CD4-positive, alpha-beta T cell treated with Interleukin-2 at 100 ng/mL for 4 hours (primary cell): Measurements from ENCODE around the gene UTP14C.
"Not testable (repeated sequence)": the region's sequence is repeated elsewhere in the genome, so short reads cannot be mapped to it uniquely, and the experiment has no call there.

Experiments
- DNase-seq: peaks from one replicate; pipeline ENCODE4 v3.0.0-alpha.2; 2020; ENCODE audit warnings: low spot score

Gene UTP14C, protein sequence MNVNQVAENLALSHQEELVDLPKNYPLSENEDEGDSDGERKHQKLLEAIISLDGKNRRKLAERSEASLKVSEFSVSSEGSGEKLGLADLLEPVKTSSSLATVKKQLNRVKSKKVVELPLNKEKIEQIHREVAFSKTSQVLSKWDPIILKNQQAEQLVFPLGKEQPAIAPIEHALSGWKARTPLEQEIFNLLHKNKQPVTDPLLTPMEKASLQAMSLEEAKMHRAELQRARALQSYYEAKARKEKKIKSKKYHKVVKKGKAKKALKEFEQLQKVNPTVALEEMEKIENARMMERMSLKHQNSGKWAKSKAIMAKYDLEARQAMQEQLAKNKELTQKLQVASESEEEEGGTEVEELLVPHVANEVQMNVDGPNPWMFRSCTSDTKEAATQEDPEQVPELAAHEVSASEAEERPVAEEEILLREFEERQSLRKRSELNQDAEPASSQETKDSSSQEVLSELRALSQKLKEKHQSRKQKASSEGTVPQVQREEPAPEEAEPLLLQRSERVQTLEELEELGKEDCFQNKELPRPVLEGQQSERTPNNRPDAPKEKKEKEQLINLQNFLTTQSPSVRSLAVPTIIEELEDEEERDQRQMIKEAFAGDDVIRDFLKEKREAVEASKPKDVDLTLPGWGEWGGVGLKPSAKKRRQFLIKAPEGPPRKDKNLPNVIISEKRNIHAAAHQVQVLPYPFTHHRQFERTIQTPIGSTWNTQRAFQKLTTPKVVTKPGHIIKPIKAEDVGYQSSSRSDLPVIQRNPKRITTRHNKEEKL

DNA sequence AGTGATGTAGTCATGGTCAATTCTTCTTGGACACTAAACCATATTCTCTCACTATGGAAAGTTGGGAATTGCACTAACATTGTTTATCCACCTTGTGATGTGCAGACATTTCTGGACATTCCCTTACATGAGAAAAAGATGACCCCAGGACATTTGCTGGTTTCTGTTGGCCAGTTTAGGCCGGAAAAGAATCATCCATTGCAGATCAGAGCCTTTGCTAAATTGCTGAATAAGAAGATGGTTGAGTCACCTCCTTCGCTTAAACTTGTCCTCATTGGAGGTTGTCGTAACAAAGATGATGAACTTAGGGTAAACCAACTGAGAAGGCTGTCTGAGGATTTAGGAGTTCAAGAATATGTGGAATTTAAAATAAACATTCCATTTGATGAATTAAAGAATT is at the start of gene UTP14C:
UTP14C (plus strand) TSS at position 211 of the 400 bp plus-strand sequence. CDS start 4,114 bp downstream, outside the sequence.
- DNase-seq = no peak

DNA sequence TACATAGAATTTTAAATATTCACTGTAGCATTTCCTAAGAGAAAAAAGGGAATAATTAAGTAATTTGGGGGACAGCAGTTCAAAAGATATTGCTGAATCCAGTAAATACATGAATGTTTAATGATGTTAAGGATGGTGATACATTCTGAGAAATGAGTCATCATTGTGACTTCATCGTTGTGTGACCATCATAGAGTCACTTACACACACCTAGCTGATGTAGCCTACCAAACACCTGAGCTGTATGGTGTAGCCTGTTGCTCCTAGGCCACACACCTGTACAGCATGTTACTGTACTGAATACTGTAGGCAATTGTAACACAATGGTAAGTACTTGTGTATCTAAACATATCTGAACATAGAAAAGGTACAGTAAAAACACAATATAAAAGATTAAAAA is 48.1 kb upstream of the UTP14C start:
- no peak for DNase-seq

DNA sequence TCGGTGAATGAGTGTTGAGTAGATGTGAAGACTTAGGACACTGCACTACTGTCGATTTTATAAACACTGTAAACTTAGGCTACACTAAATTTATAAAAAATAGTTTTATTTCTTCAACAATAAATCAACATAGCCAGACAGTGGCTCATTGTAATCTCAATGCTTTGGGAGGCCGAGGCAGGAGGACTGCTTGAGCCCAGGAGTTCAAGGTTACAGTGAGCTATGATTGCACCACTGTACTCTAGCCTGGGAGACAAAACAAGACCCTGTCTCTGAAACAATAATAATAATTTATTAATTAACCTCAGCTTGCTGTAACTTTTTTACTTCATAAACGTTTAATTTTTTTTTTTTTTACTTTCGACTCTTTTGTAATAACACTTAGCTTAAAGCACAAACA is 47.6 kb upstream of the UTP14C start:
- no peak for DNase-seq

DNA sequence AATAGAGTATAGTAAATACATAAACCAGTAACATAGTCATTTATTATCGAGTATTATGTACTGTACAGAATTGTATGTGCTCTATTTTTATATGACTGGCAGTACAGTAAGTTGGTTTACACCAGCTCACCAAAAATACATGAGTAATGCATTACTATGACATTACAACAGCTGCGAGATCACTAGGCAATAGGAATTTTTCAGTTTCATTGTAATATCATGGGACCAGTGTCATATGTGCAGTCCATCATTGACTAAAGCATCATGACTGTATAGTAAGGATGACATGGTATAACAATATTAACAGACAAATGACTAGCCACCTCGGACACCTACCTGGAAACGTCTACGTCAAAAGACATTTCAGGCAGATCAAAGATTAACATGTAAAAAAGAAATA is 46.9 kb upstream of the UTP14C start:
- DNase-seq = no peak

DNA sequence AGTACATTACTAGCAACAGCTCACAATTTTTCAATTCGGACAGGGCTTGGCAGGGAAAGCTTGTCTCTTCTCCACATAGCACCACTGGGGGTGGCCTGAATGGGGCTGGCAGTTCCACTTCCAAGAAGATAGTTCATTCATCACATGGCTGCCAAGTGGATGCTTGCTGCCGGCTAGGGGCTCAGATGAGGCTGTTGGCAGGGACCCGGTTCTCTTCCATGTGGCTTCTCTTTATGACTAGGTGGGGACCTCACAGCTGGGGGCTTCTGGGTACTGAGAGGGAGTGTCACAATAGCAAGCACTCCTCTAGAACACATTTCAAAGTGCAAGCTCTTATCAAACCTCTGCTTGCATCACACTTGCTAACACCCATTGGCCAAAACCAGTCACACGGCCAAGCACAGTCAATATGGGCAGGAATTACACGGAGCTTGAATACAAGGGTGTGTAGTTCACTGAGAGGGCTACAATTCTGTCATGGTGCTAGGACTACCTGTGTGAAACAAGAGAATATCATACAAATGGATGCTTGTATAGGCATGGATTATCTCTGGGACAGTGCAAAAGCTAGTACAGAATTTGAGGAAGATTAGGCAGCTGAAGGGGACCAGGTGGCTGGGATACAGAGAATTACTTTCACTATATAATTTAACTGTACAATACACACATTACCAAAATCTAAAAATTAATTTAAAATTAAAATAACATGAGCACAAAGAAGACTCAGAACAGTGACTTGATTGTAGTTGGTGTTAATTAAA is 45.5 kb upstream of the UTP14C start:
- DNase-seq = no peak

DNA sequence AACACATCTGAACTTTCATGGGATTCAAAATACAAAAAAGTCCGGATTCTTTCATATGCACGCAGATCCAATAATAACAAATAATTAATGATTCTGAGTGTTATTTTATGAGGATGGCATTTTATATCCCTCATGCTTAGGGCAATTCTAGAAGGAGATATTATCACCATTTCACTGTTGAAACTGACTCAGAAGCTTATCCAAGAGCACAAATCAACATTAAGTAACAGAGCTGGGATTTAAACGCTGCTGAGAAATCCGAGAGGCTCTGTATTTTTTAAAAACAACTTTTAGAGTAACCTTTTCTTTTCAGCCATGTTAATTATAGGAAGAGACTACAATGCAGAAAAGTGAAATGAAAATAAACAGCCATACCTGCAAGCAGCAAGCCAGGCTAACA is 43.6 kb upstream of the UTP14C start:
- no peak for DNase-seq

DNA sequence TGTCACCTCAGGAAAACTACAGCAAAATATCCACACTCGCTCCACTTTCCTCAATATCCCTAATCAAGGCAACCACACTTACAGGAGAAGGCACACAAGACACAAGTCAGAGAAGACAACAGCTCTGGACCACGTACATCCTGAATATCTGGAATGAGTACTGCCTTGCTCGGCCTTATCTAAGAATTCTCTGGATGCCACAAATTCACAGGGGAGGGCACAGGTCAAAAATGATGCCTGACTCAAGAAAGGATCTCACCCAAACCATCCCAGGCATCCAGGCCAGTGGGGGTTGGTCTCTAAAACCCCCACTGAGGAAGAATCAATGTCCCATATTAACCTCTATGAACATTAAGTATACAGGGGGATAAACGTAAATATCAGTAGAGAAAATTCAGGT is 43.1 kb upstream of the UTP14C start:
- DNase-seq = no peak

DNA sequence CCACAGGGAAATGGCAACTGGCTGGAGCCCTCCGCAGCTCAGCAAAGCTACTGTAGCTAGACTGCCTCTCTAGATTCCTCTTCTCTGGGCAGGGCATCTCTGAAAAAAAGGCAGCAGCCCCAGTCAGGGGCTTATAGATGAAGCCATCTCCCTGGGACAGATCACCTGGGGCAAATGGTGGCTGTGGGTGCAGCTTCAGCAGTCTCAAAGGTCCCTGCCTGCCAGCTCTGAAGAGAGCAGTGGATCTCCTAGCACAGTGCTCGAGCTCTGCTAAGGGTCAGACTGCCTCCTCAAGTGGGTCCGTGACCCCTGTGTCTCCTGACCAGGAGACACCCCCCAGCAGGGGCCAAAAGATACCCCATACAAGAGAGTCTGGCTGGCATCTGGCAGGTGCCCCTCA is 41.2 kb upstream of the UTP14C start:
- DNase-seq = not testable (repeated sequence)

DNA sequence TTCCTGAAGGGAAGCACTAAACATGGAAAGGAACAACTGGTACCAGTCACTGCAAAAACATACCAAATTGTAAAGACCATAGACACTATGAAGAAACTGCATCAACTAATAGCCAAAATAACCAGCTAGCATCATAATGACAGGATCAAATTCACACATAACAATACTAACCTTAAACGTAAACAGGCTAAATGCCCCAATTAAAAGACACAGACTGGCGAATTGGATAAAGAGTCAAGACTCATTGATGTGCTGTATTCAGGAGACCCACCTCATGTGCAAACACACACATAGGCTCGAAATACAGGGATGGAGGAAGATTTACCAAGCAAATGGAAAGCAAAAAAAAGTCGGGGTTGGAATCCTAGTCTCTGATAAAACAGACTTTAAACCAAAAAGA is 39.6 kb upstream of the UTP14C start:
- not testable (repeated sequence) for DNase-seq

DNA sequence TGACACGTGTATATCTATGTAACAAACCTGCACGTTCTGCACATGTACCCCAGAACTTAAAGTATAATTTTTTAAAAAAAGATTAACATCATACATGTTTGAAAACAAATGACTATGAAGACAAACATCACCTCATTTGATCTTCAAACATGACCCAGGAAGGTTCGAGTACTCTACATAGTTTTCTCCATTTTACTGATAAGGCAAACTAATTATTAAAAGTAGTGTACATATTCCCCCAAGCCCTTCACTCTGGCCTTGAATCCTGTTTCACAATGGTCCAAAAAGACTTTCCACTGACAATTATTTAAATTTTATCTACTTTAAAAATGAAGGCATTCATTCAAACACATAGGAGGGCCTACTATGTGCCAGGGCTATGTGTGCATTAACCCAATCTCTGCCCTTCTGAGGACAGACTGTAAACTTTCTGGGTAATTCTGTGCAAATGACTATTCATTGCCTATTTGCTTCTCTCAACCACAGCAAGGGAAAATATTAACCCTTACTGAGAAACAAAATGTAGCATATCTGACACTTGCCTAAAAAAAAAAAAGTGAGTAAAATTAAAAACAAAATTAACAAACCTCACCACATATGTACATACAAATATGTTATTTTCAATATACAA is 35.4 kb upstream of the UTP14C start:
- DNase-seq = no peak

DNA sequence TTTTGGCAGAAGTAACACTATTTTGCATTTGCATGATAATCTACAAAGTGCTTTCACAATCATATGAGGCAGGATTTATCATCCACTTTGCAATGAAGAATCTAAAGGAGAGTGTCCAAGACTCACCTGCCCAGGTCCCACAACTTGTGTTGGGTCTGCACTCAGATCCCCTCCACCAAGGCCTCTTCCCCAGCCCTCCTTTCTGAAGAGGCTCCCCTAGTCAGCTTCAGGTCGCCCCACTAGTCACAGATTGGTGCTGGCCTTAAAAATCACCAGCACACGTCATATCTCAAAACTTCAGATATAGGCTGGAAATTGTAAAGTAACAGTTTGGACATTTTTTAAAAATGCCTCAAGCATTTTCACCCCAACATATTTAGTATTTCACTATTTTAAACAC is 30.8 kb upstream of the UTP14C start:
- no peak for DNase-seq

DNA sequence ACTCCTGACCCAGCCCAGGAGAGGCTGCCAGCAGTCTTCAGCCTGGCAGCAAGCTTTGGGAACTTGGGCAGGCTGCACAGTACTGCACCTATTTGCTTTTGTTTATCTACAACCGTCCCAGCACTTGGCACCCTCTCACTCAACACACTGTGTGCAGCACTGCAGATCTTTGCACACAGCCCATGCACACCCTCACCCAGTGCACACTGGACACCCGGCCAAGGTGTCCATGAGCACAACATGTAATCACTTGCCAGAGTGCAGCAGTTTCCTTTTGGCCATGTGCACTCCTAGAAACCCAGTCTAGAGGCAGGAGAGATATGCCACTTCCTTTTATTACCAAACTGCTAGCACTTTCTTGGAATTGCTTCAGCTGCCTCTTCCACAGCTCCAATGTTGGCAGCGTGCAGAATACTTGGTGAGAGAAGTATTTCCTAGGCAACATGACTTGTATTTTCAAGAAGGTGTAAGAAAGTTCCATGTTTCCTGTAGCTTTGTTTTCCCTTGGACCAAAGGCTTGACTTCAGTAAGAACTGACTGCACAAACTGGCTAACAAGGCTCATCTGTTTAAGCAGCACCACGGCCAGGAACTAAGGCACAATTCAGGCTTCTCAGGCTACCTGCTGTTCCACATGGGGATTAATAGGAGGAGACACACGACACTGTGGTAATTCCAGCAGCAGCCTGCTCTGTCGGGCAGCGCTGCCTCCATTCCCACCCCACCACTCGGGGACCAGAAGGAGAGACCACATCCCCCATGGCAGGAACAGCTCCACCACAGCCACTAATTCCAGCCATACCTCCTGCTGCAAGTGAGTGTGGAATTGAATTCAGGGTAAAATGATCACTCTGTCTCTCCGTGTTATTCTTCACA is 28.6 kb upstream of the UTP14C start:
- no peak for DNase-seq

DNA sequence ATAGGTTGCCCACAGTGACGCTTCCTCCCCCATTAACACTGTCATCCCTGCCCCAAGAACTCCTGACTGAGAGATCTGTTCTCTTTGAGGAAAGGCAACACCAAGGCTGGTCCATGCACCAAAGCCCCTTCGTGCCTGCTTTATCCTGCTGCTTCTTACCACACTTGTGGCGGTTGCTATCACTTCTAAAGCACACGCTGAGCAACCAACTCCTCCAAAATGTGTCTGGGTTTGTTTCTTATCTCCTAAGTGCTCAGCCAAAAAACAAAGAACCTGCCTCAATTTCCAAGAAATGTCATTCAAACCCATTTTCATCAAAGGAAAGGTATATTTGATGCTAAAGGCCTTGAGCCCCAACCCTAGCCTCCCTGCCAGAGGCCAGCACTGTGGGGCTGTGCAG is 27.9 kb upstream of the UTP14C start:
- DNase-seq = no peak

DNA sequence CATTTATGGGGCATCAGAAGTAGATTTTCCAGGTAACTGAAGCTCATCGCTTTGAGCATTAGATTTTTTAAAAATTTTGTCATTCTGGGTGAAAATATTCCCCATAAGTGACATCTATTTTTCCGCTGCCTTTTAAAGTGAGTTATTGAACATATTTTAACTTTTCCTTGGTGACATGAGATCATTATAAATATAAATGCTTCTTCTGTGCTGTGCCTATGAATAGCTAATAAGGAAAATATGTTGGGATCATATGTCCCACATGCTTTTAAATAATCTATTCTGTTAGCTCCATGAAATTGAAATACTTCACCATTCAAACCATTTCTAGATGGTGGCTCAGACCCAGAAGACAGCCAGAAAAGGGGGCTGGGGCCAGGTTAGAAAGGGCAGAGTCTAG is 27.3 kb upstream of the UTP14C start:
- DNase-seq = no peak

DNA sequence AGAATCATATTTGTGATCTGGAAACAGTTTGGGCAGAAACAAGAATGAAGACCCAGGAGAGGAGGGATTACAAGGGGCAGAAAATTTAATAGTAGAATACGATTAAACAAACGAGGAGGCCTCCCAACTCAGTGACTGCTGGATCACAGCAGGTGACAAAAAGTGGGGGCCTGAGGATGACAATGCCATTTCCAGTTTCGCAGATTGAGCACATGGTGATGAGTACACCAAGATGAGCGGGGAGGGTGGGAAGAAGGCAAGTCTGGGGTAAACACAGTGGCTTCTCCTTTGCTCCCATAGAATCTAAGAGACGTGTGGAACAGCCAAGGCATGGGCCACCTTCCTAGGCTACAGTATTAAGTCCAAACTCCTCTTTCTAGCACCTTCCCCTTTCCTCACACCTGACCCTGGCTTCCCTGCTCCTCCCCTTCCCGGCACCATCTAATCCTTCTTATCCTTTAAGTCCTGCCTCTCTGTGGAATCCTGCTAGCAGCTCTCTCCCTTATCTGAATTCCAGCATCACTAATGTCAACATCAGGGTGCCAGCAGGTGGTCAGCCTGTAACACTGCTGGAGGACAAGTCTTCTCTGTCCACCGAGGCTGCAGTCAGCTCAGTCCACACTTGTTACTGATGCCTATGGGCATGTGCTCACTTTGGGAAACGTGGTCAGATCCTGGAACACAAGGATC is 26.7 kb upstream of the UTP14C start:
- DNase-seq = no peak

DNA sequence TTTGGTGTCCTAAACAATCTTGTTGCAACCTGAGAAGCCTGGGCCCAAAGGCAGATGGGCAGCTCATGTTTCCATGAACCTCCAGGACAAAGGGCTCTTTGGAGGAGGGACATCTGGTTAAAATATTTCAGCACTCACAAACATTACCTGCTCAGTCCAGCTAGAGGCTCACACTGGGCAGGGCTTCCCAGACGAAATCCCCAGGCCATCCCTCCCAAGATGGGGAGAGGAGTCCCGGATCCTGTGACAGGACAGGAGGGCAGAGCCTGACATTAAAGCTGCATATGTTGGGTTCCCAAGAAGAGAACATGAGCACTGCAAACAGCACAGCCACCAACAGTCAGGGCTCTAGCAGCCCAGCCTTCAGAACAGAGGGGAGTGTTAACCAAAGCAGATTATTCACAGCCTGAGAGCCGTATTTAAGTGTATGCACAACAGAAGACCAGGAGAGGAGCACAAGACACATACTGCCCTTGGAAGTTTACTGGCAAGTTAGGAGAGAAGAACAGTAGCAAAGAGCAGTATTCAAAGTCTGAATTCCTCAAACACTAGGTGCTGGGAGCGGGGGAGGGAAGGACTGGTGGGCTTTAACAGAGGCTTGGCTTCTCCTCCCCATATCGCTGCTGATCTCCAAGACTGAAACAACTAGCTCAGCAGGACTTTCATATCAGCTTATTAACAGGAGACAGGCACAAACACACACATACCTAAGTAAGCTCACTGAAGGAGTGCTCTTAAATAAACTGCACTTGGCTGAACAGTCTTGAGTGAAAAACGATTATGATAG is 25.6 kb upstream of the UTP14C start:
- DNase-seq = no peak

DNA sequence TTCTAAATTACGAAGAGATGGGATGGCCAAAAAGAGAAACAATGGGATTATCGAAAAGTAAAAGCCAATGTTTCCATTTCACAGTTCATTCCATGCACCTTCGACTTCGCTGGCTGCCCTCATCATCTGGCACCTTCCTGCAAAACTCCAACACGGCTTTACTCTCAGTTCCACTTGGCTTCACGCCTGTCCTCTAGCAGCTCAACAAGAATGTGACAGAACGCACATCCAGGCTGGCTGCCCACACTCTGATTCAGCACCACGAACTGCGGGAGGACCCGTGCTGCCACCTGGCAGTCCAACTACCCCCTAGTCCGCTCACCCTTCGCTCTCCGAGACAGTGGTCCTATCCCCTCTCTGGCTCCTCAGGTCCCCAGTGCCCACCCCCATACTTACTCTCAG is 25.0 kb upstream of the UTP14C start:
- DNase-seq = no peak

DNA sequence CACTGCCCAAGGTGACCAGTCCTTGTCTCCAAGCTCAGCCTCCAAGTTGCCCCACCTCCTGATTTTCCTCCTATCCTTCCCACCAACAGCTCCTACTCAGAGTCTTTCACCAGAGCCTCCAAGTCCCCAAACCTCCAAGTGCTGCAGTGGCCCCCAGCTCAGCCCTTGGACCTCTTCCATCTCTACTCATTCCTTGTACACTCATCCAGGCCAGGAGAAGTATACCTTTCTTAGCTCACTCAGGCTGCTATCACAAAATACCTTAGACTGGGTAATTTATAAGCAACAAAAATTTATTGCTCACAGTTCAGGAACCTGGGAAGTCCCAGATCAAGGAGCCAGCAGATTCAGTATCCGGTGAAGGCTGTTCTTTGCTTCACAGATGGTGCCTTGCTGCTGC is 24.6 kb upstream of the UTP14C start:
- no peak for DNase-seq

DNA sequence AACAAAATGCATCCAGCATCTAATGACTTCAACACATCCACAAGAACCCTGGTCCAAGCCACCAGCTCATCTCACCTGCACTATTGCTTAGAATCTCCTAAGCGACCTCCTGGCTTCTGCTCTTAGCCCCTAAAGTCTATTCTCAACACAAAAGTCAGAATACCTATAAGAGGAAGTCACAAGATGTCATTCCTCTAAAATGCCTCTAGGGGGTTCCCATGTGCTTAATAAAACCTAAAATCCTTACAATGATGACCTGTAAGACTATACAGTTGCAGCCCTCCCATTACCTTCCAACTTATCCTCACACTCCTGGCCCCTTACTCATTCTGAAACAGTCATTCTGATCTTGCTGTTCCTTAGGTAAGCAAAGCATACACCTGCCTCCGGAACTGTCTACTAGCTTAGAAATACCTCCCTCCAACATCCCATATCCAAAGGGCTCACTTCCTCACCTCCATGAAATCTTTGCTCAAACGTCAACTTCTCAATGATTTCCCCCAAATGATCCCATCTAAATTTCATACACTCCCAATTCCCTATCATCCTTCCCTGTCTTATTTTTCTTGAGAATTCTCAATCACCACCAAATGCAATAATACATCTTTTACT is 23.3 kb upstream of the UTP14C start:
- peak; percentile 48 for DNase-seq
